Mucosa of descending colon (tissue), 3 donors: ENCODE data around the gene ABCC9. TPM values are rescaled to one million over a fixed set of nuclear protein-coding genes. Genes with fewer than 3 reads are reported as not detected.

Experiments
- ATAC-seq: fragments of 200-7000 bp; cut with Tn5 transposase; one replicate; pipeline ENCODE4 v1.9.1; 2020; ENCODE audit warnings: mild to moderate bottlenecking, moderate library complexity
- DNase-seq, 3 donors: peaks; one replicate each; pipeline ENCODE4 v3.0.0-alpha.2; 2020
- H3K36me3 ChIP-seq: fragments of 200-600 bp; one replicate; pipeline ENCODE4 v1.8.0; 2021; ENCODE audit warnings: low read depth, mild to moderate bottlenecking
- H3K4me1 ChIP-seq: fragments of 200-600 bp; one replicate; pipeline ENCODE4 v1.8.0; 2021; ENCODE audit warnings: low read depth, mild to moderate bottlenecking
- H3K4me3 ChIP-seq: fragments of 200-600 bp; one replicate; pipeline ENCODE4 v1.8.0; 2021; ENCODE audit warnings: mild to moderate bottlenecking
- H3K9me3 ChIP-seq: fragments of 200-600 bp; one replicate; pipeline ENCODE4 v1.8.0; 2021; ENCODE audit warnings: mild to moderate bottlenecking
- CTCF ChIP-seq: fragments of 200-600 bp; IDR thresholded peaks from one replicate; pipeline ENCODE4 v1.8.0; 2022; ENCODE audit warnings: antibody characterized with exemption, mild to moderate bottlenecking
- intact Hi-C, 2 donors: fragments of 100-400 bp; cut with DNase I in 1 of 2; cut with micrococcal nuclease in 1 of 2; formaldehyde crosslinking; loops; one replicate each; pipeline versions ENCODE4 v1.11.0 to v1.11.1; 2022; cut with DNase I, micrococcal nuclease
- total RNA-seq, 3 donors: library from RNA; stranded (reverse); fragmentation: NEBNext Ultra II Directional in 2 of 3; extraction: Animal tissue kit (Norgen Biotek cat#: 25700) in 2 of 3; gene quantifications; one replicate each; pipeline versions ENCODE4 v1.2.1 to v1.2.4, GENCODE V29; 2021 to 2023
- donor health status: DM: no; HTN: no; CAD: no; lungs with moderate emphysema.
- donor health status: DM: no; HTN: no; CAD: no.
- donor health status: DM: no; HTN: yes; CAD: no.

Gene ABCC9
- total RNA-seq, 3 donors from 2014 or later: 0.67 to 60.6 (median 7.3) TPM

- H3K4me1 ChIP-seq: peaks cover 4% of the 10 kb centered on the region
- no peaks in the 10 kb centered on the region for H3K36me3 ChIP-seq
- no peak for TF ChIP-seq CTCF
- intact Hi-C loops: no loop called here
- no peak overlapping the region for H3K4me3 ChIP-seq
- H3K9me3 ChIP-seq: no peaks in the 10 kb centered on the region
- DNase-seq (peak; percentile 31 to 40 (median 37)), ATAC-seq (peak; percentile 52)
These were observed 167.9 kb downstream of the ABCC9 start for GRCh38 chr12:21773263-21773741.

GRCh38 chr12:21771311-21771710 lies 169.9 kb downstream of the ABCC9 start:
- no peaks in the 10 kb centered on the region for H3K36me3 ChIP-seq
- H3K4me3 ChIP-seq: no peak overlapping the region
- DNase-seq (no peak), ATAC-seq (no peak)
- H3K9me3 ChIP-seq: no peaks in the 10 kb centered on the region
- TF ChIP-seq CTCF: no peak
- intact Hi-C loops: no loop called here
- H3K4me1 ChIP-seq: peaks cover 4% of the 10 kb centered on the region

DNA sequence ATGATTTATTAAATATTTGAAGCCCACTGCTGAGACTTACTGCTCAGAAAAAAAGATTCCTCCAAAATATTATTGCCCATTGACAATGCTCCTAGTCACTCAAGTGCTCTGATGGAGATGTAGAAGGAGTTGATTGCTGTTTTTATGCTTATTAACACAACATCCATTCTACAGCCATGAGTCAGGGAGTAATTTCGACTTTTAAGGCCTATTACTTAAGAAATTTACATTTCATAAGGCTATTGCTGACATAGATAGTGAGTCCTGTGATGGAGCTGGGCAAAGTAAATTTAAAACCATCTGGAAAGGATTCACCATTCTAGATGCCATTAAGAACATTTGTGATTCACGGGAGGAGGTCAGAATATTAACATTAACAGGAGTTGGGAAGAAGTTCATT lies 171.9 kb downstream of the ABCC9 start:
- intact Hi-C loops: no loop called here
- no peak for ATAC-seq

GRCh38 chr12:21766403-21766802 lies 174.8 kb downstream of the ABCC9 start:
- H3K9me3 ChIP-seq: no peaks in the 10 kb centered on the region
- ATAC-seq: no peak
- no peak overlapping the region for H3K4me3 ChIP-seq
- H3K36me3 ChIP-seq: no peaks in the 10 kb centered on the region
- intact Hi-C loops: no loop called here
- no peak for DNase-seq
- TF ChIP-seq CTCF: no peak
- peaks cover 4% of the 10 kb centered on the region for H3K4me1 ChIP-seq

More for the DNA sequence above, 171.9 kb downstream of the ABCC9 start:
- H3K9me3 ChIP-seq: no peaks in the 10 kb centered on the region
- DNase-seq: no peak
- no peak for TF ChIP-seq CTCF
- peaks cover under 1% of the 10 kb centered on the region for H3K4me1 ChIP-seq
- no peak overlapping the region for H3K4me3 ChIP-seq
- H3K36me3 ChIP-seq: no peaks in the 10 kb centered on the region

DNA sequence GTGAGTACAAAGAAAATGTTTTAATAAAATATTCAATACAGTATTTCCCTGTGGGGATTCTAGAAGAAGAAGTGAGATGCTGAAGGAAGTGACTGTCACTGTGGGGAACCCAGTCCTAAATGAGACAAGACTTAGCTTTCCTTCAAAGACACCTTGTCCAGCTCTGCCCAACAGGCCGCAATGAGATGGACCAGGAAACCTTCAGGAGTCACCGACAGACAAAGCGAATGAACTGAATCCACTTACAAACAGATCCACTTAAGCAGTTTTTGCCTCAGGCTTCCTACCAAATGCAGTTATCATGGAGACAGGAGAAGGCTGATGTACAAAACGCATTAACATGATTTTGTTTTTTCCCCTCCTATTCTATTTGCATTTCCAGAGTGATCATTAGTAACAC lies 176.3 kb downstream of the ABCC9 start:
- peaks cover 4% of the 10 kb centered on the region for H3K4me1 ChIP-seq
- H3K4me3 ChIP-seq: no peak overlapping the region
- ATAC-seq (no peak), DNase-seq (no peak)
- intact Hi-C loops: no loop called here
- H3K9me3 ChIP-seq: no peaks in the 10 kb centered on the region
- TF ChIP-seq CTCF: no peak
- no peaks in the 10 kb centered on the region for H3K36me3 ChIP-seq

GRCh38 chr12:21764065-21764464 lies 177.2 kb downstream of the ABCC9 start:
- no peaks in the 10 kb centered on the region for H3K36me3 ChIP-seq
- intact Hi-C loops: no loop called here
- no peak for TF ChIP-seq CTCF
- H3K4me3 ChIP-seq: no peak overlapping the region
- ATAC-seq (peak; percentile 75), DNase-seq (peak in 1 of 3 donors; percentile 14)
- no peaks in the 10 kb centered on the region for H3K9me3 ChIP-seq
- peaks cover 4% of the 10 kb centered on the region for H3K4me1 ChIP-seq
